ENCODE data around the gene WWOX. TPM values are rescaled to one million over a fixed set of nuclear protein-coding genes. Genes with fewer than 3 reads are reported as not detected.

Gene WWOX
- total RNA-seq, 1 donor from 2014 or later = 19.2 TPM

GRCh38 chr16:78843978-78844377 lies 744.5 kb downstream of the WWOX start:
- no peak for TF ChIP-seq CTCF (IDR thresholded peaks at IDR 0.05)
- Histone ChIP-seq H3K4me3 (no peak overlapping the region), H3K9me3 (no peaks in the 10 kb centered on the region), H3K27me3 (ENCODE audit: low read depth) (no peaks in the 10 kb centered on the region), H3K27ac (no peak overlapping the region), H3K36me3 (no peaks in the 10 kb centered on the region), H3K4me1 (peaks cover 4% of the 10 kb centered on the region)
- intact Hi-C loops (cut with DNase I) = no loop called here
- DNase-seq (no peak), ATAC-seq (no peak)

- Histone ChIP-seq H3K9me3 (no peaks in the 10 kb centered on the region), H3K36me3 (no peaks in the 10 kb centered on the region), H3K4me1 (peaks cover 4% of the 10 kb centered on the region), H3K4me3 (no peak overlapping the region), H3K27me3 (ENCODE audit: low read depth) (no peaks in the 10 kb centered on the region), H3K27ac (no peak overlapping the region)
- intact Hi-C loops (cut with DNase I) = no loop called here
- no peak for ATAC-seq
- no peak for DNase-seq
- no peak for TF ChIP-seq CTCF (IDR thresholded peaks at IDR 0.05)
These were observed 745.2 kb downstream of the WWOX start for GRCh38 chr16:78844682-78845081.

- Histone ChIP-seq H3K36me3 (no peaks in the 10 kb centered on the region), H3K4me3 (no peak overlapping the region), H3K9me3 (no peaks in the 10 kb centered on the region), H3K27ac (no peak overlapping the region), H3K4me1 (no peaks in the 10 kb centered on the region), H3K27me3 (ENCODE audit: low read depth) (no peaks in the 10 kb centered on the region)
- intact Hi-C loops (cut with DNase I) = no loop called here
- no peak for TF ChIP-seq CTCF (IDR thresholded peaks at IDR 0.05)
- ATAC-seq (no peak), DNase-seq (no peak)
These were observed 751.8 kb downstream of the WWOX start for GRCh38 chr16:78851266-78851665.

- no peak for TF ChIP-seq CTCF (IDR thresholded peaks at IDR 0.05)
- no peaks in the 10 kb centered on the region for H3K9me3 ChIP-seq
- no peaks in the 10 kb centered on the region for H3K4me1 ChIP-seq
- H3K4me3 ChIP-seq = no peak overlapping the region
- intact Hi-C loops (cut with DNase I) = no loop called here
- no peaks in the 10 kb centered on the region for H3K36me3 ChIP-seq
- H3K27me3 ChIP-seq (ENCODE audit: low read depth) = no peaks in the 10 kb centered on the region
- no peak for DNase-seq
- ATAC-seq = no peak
- no peak overlapping the region for H3K27ac ChIP-seq
These were observed 752.7 kb downstream of the WWOX start for GRCh38 chr16:78852081-78852635.

- ATAC-seq = no peak
These were observed 762.6 kb downstream of the WWOX start for GRCh38 chr16:78862022-78862421.

More at GRCh38 chr16:78862022-78862421, 762.6 kb downstream of the WWOX start:
- no peak for DNase-seq
- TF ChIP-seq CTCF (IDR thresholded peaks at IDR 0.05) = no peak
- intact Hi-C loops (cut with DNase I) = no loop called here
- Histone ChIP-seq H3K36me3 (no peaks in the 10 kb centered on the region), H3K9me3 (no peaks in the 10 kb centered on the region), H3K27me3 (ENCODE audit: low read depth) (no peaks in the 10 kb centered on the region), H3K4me1 (no peaks in the 10 kb centered on the region), H3K4me3 (no peak overlapping the region), H3K27ac (no peak overlapping the region)

Measured in lower lobe of right lung (tissue), 2 donors.